ENCODE results near the gene GUCY1A2. TPM values are rescaled to one million over a fixed set of nuclear protein-coding genes. Genes with fewer than 3 reads are reported as not detected.

The GUCY1A2 gene
- total RNA-seq, 1 experiment from 2014 or later: not detected

GRCh38 chr11:106962995-106963394 lies 55.3 kb downstream of the GUCY1A2 start:
- H3K27me3 Mint-ChIP-seq (ENCODE audit: insufficient read depth, unreplicated experiment): peaks cover 3% of the 10 kb centered on the region
- no peaks in the 10 kb centered on the region for H3K4me1 ChIP-seq
- ChIA-PET POLR2A (no interaction called here), CTCF (no interaction called here)
- H3K27me3 ChIP-seq (replicated peaks; ENCODE audit: control insufficient read depth, insufficient read depth, low read length): no peaks in the 10 kb centered on the region
- no peaks in the 10 kb centered on the region for H3K36me3 ChIP-seq (ENCODE audit: control insufficient read depth, insufficient read depth, low read length)
- intact Hi-C loops (cut with micrococcal nuclease; ENCODE audit: unreplicated experiment): no loop called here
- H3K9me3 ChIP-seq: no peaks in the 10 kb centered on the region
- no TSS peak for BruUV-seq (replicated peaks)
- no peaks in the 10 kb centered on the region for H3K36me3 Mint-ChIP-seq (ENCODE audit: insufficient read depth, unreplicated experiment)
- DNase-seq: no peak
- no peak overlapping the region for H3K27ac Mint-ChIP-seq (ENCODE audit: unreplicated experiment)
- H3K9me3 Mint-ChIP-seq (ENCODE audit: unreplicated experiment): no peaks in the 10 kb centered on the region
- H3K4me3 ChIP-seq (ENCODE audit: low read depth, low read length): no peak overlapping the region
- no peak for TF ChIP-seq CTCF (IDR thresholded peaks at IDR 0.05; ENCODE audit: insufficient read depth in 1 of 2, low read depth in 1 of 2, low read length in 1 of 2, severe bottlenecking in 1 of 2, unreplicated experiment in 1 of 2)
- no peak overlapping the region for H3K4me3 Mint-ChIP-seq (ENCODE audit: unreplicated experiment)
- peaks cover 6% of the 10 kb centered on the region for H3K4me1 Mint-ChIP-seq (ENCODE audit: low read depth, unreplicated experiment)

- H3K4me1 Mint-ChIP-seq (ENCODE audit: low read depth, unreplicated experiment): peaks cover 6% of the 10 kb centered on the region
- no peaks in the 10 kb centered on the region for H3K4me1 ChIP-seq
- CTCF ChIA-PET: no interaction called here
- no peaks in the 10 kb centered on the region for H3K36me3 Mint-ChIP-seq (ENCODE audit: insufficient read depth, unreplicated experiment)
- H3K27ac Mint-ChIP-seq (ENCODE audit: unreplicated experiment): no peak overlapping the region
- H3K9me3 ChIP-seq: no peaks in the 10 kb centered on the region
- intact Hi-C loops (cut with micrococcal nuclease; ENCODE audit: unreplicated experiment): no loop called here
- H3K4me3 ChIP-seq (ENCODE audit: low read depth, low read length): no peak overlapping the region
- H3K27me3 Mint-ChIP-seq (ENCODE audit: insufficient read depth, unreplicated experiment): no peaks in the 10 kb centered on the region
- DNase-seq: no peak
- no peaks in the 10 kb centered on the region for H3K36me3 ChIP-seq (ENCODE audit: control insufficient read depth, insufficient read depth, low read length)
- no peak for TF ChIP-seq CTCF (IDR thresholded peaks at IDR 0.05; ENCODE audit: insufficient read depth in 1 of 2, low read depth in 1 of 2, low read length in 1 of 2, severe bottlenecking in 1 of 2, unreplicated experiment in 1 of 2)
- no peaks in the 10 kb centered on the region for H3K27me3 ChIP-seq (replicated peaks; ENCODE audit: control insufficient read depth, insufficient read depth, low read length)
- BruUV-seq (replicated peaks): no TSS peak
- no peak overlapping the region for H3K4me3 Mint-ChIP-seq (ENCODE audit: unreplicated experiment)
- H3K9me3 Mint-ChIP-seq (ENCODE audit: unreplicated experiment): no peaks in the 10 kb centered on the region
- POLR2A ChIA-PET: no interaction called here
These were observed 56.8 kb downstream of the GUCY1A2 start for GRCh38 chr11:106961518-106961917.

- no peak for DNase-seq
- H3K4me1 Mint-ChIP-seq (ENCODE audit: low read depth, unreplicated experiment): peaks cover 6% of the 10 kb centered on the region
- TF ChIP-seq CTCF (IDR thresholded peaks at IDR 0.05; ENCODE audit: insufficient read depth in 1 of 2, low read depth in 1 of 2, low read length in 1 of 2, severe bottlenecking in 1 of 2, unreplicated experiment in 1 of 2): no peak
- H3K9me3 Mint-ChIP-seq (ENCODE audit: unreplicated experiment): no peaks in the 10 kb centered on the region
- BruUV-seq (replicated peaks): no TSS peak
- H3K27ac Mint-ChIP-seq (ENCODE audit: unreplicated experiment): no peak overlapping the region
- Histone ChIP-seq H3K27me3 (replicated peaks; ENCODE audit: control insufficient read depth, insufficient read depth, low read length) (no peaks in the 10 kb centered on the region), H3K9me3 (no peaks in the 10 kb centered on the region), H3K4me3 (ENCODE audit: low read depth, low read length) (no peak overlapping the region), H3K4me1 (no peaks in the 10 kb centered on the region), H3K36me3 (ENCODE audit: control insufficient read depth, insufficient read depth, low read length) (no peaks in the 10 kb centered on the region)
- ChIA-PET POLR2A (no interaction called here), CTCF (no interaction called here)
- H3K27me3 Mint-ChIP-seq (ENCODE audit: insufficient read depth, unreplicated experiment): no peaks in the 10 kb centered on the region
- intact Hi-C loops (cut with micrococcal nuclease; ENCODE audit: unreplicated experiment): no loop called here
- H3K4me3 Mint-ChIP-seq (ENCODE audit: unreplicated experiment): no peak overlapping the region
- H3K36me3 Mint-ChIP-seq (ENCODE audit: insufficient read depth, unreplicated experiment): no peaks in the 10 kb centered on the region
These were observed 57.2 kb downstream of the GUCY1A2 start for GRCh38 chr11:106961048-106961447.
